IMR-90 (cell line): ENCODE data around the gene PDE6B.

Source experiments
- CHD1 ChIP-seq: IDR thresholded peaks from 2 replicates; pipeline ENCODE4 v1.6.1; 2012; ENCODE audit warnings: low read depth, low read length, improper control_type of control experiment
- CTCF ChIP-seq: conservative IDR thresholded peaks from 2 replicates; pipeline ENCODE4 v1.5.1; 2012; ENCODE audit warnings: mild to moderate bottlenecking, low read depth, low read length, improper control_type of control experiment
- FOS ChIP-seq: fragments of 150-350 bp; IDR thresholded peaks from 2 replicates; pipeline ENCODE4 v1.6.1; 2016; ENCODE audit warnings: low read depth, low read length
- MAFK ChIP-seq: IDR thresholded peaks from 2 replicates; pipeline ENCODE4 v1.6.1; 2012; ENCODE audit warnings: low read depth, low read length, improper control_type of control experiment
- MXI1 ChIP-seq: IDR thresholded peaks from 2 replicates; pipeline ENCODE4 v1.6.1; 2012; ENCODE audit warnings: low read depth, mild to moderate bottlenecking, low read length, moderate library complexity, borderline replicate concordance
- POLR2A ChIP-seq: IDR thresholded peaks from 2 replicates; pipeline ENCODE4 v1.6.1; 2012; ENCODE audit warnings: mild to moderate bottlenecking, low read depth, low read length
- RAD21 ChIP-seq: IDR thresholded peaks from 2 replicates; pipeline ENCODE4 v1.6.1; 2012; ENCODE audit warnings: low read length, improper control_type of control experiment

GRCh38 chr4:632926-633325 is 7.6 kb downstream of the PDE6B start:
- TF ChIP-seq FOS: no peak
- TF ChIP-seq POLR2A: no peak
- no peak for TF ChIP-seq CTCF
- TF ChIP-seq RAD21: no peak
- TF ChIP-seq CHD1: no peak
- TF ChIP-seq MXI1: no peak
- TF ChIP-seq MAFK: no peak
